Adrenal gland (tissue), 12 donors: ENCODE measurements around the gene DOHH. TPM values are rescaled to one million over a fixed set of nuclear protein-coding genes. Genes with fewer than 3 reads are reported as not detected.

Experiments
- DNase-seq, 7 donors: peaks; one replicate each; pipeline ENCODE4 v3.0.0-alpha.2; 2019 to 2020
- H3K27ac ChIP-seq, 5 donors: fragments of 200-600 bp; sonication (generic) in 4 of 5; 1 replicate in 3 of 5; 2 replicates in 2 of 5; pipeline versions ENCODE4 v1.5.1 to v1.8.0; 2016 to 2020; ENCODE audit warnings: mild to moderate bottlenecking in 1 of 5
- H3K27me3 ChIP-seq: fragments of 200-600 bp; 2 replicates; pipeline ENCODE4 v1.8.0; 2021
- H3K36me3 ChIP-seq, 2 donors: fragments of 200-600 bp; replicated peaks in 1 of 2; 1 replicate in 1 of 2; 2 replicates in 1 of 2; pipeline versions ENCODE4 v1.5.1 to v1.8.0; 2018 to 2022
- H3K4me1 ChIP-seq, 2 donors: fragments of 200-600 bp; replicated peaks in 1 of 2; 1 replicate in 1 of 2; 2 replicates in 1 of 2; pipeline versions ENCODE4 v1.5.1 to v1.8.0; 2018 to 2021
- H3K4me3 ChIP-seq, 4 donors: fragments of 200-600 bp; sonication (generic) in 3 of 4; one replicate each; pipeline ENCODE4 v1.5.1; 2016 to 2018
- H3K9me3 ChIP-seq, 3 donors: fragments of 200-600 bp; sonication (generic) in 1 of 3; replicated peaks in 1 of 3; 1 replicate in 2 of 3; 2 replicates in 1 of 3; pipeline versions ENCODE4 v1.5.1 to v1.8.0; 2016 to 2021
- CTCF ChIP-seq, 6 experiments: fragments of 450-650 bp in 4 of 6; fragments of 200-600 bp in 2 of 6; sonication (generic) in 1 of 6; IDR thresholded peaks; 1 replicate in 5 of 6; 2 replicates in 1 of 6; pipeline versions ENCODE4 v1.5.1 to v1.8.0; 2016 to 2021; ENCODE audit warnings: antibody characterized with exemption in 6 of 6, mild to moderate bottlenecking in 2 of 6, moderate library complexity in 1 of 6
- POLR2A ChIP-seq, 2 donors: fragments of 450-650 bp; IDR thresholded peaks; one replicate each; pipeline ENCODE4 v1.6.1; 2017; ENCODE audit warnings: antibody characterized with exemption in 2 of 2, mild to moderate bottlenecking in 2 of 2, moderate library complexity in 1 of 2
- WGBS, 4 donors: extraction: QIAGEN DNeasy Blood & Tissue Kit in 2 of 4; methylation state at CpG; one replicate each; pipeline versions ENCODE4 v1.1.5 to v1.1.7; 2013 to 2017; 5-methylcytosine and 5-hydroxymethylcytosine counted together
- intact Hi-C, 2 donors: fragments of 100-400 bp; cut with DNase I; formaldehyde crosslinking; loops; one replicate each; pipeline versions ENCODE4 v1.14.1 to v1.15.0; 2022 to 2023
- polyA plus RNA-seq, 3 donors: library from polyadenylated mRNA; stranded (reverse); fragments of 200-250 nt in 2 of 3; fragments of 350-450 nt in 1 of 3; fragmentation: Illumina TruSeq in 1 of 3; extraction: RNeasy Lipid Tissue Mini Kit (QIAGEN cat#74804) in 1 of 3; gene quantifications; one replicate each; pipeline ENCODE4 v1.2.3, GENCODE V29; 2013 to 2014
- total RNA-seq, 9 donors: library from RNA; depleted of rRNA in 4 of 9; stranded (reverse); fragments of >200 nt in 4 of 9; fragments of 120-200 nt in 1 of 9; fragmentation: NEBNext Ultra II Directional in 1 of 9; extraction: Animal tissue kit (Norgen Biotek cat#: 25700) in 1 of 9; gene quantifications; one replicate each; pipeline versions ENCODE4 v1.1.0 to v1.2.4, GENCODE V29; 2013 to 2023
- donor health status: healthy with polysubstance abuse.
- donor health status: Bipolar disorder and iron deficiency.
- donor health status: DM: yes; HTN: yes; CAD: no.
- donor health status: DM: no; HTN: no; CAD: no.
- donor health status: DM: no; HTN: no; CAD: no.
- donor health status: DM: yes; HTN: yes; CAD: no.

Gene DOHH
- total and polyA plus RNA-seq, 12 donors = 0.92 to 22.8 (median 13.8) TPM

- DNase-seq = peak; percentile 73 to 89 (median 80)
- H3K27ac ChIP-seq = no peak overlapping the region
- peaks cover 0 to 8% of the 10 kb centered on the region in 2 donors for H3K36me3 ChIP-seq
- TF ChIP-seq CTCF (IDR thresholded peaks at IDR 0.05) (peak; percentile 94 to 97 (median 96)), POLR2A (IDR thresholded peaks at IDR 0.05) (no peak)
- intact Hi-C loops = loop anchor here (5.0 kb wide), 2 partner anchors 67 to 72 kb away; no protein-coding TSS in a partner anchor
- H3K4me3 ChIP-seq = no peak overlapping the region
- H3K9me3 ChIP-seq = no peaks in the 10 kb centered on the region
- WGBS, 4 donors = 49 to 72% (median 52%) methylated on average over 23 to 28 of the region's 30 CpGs
- H3K27me3 ChIP-seq = no peaks in the 10 kb centered on the region
- no peaks in the 10 kb centered on the region for H3K4me1 ChIP-seq
These were observed 44.5 kb upstream of the DOHH start for GRCh38 chr19:3544742-3545668.

GRCh38 chr19:3544058-3544376, 43.5 kb upstream of the DOHH start:
- Histone ChIP-seq H3K27me3 (no peaks in the 10 kb centered on the region), H3K27ac (no peak overlapping the region), H3K4me3 (no peak overlapping the region), H3K36me3 (peaks cover 0 to 8% of the 10 kb centered on the region in 2 donors), H3K9me3 (no peaks in the 10 kb centered on the region), H3K4me1 (peaks cover 0 to under 1% of the 10 kb centered on the region in 2 donors)
- intact Hi-C loops = no loop called here
- TF ChIP-seq POLR2A (IDR thresholded peaks at IDR 0.05) = no peak
- TF ChIP-seq CTCF (IDR thresholded peaks at IDR 0.05) = no peak
- WGBS, 4 donors = 60 to 85% (median 82%) methylated on average over 1 to 9 of the region's 9 CpGs; no CpG with 5 or more reads in 1 of the 4 donors
- DNase-seq = no peak

GRCh38 chr19:3543150-3544057, 42.9 kb upstream of the DOHH start:
- no peak for TF ChIP-seq POLR2A (IDR thresholded peaks at IDR 0.05)
- no peak for TF ChIP-seq CTCF (IDR thresholded peaks at IDR 0.05)
- H3K27ac ChIP-seq = no peak overlapping the region
- no peaks in the 10 kb centered on the region for H3K27me3 ChIP-seq
- peaks cover 0 to 8% of the 10 kb centered on the region in 2 donors for H3K36me3 ChIP-seq
- no peaks in the 10 kb centered on the region for H3K9me3 ChIP-seq
- H3K4me3 ChIP-seq = no peak overlapping the region
- WGBS, 4 donors = 79 to 92% (median 85%) methylated on average over 13 to 47 of the region's 47 CpGs
- intact Hi-C loops = no loop called here
- peaks cover 0 to 6% of the 10 kb centered on the region in 2 donors for H3K4me1 ChIP-seq
- peak in 3 of 7 donors; percentile 15 to 34 (median 21) for DNase-seq

- no peak for TF ChIP-seq POLR2A (IDR thresholded peaks at IDR 0.05)
- no peak for TF ChIP-seq CTCF (IDR thresholded peaks at IDR 0.05)
- peaks cover 18 to 33% of the 10 kb centered on the region in 2 donors for H3K4me1 ChIP-seq
- no peaks in the 10 kb centered on the region for H3K27me3 ChIP-seq
- H3K9me3 ChIP-seq = no peaks in the 10 kb centered on the region
- H3K4me3 ChIP-seq = no peak overlapping the region
- no peak overlapping the region for H3K27ac ChIP-seq
- intact Hi-C loops = no loop called here
- DNase-seq = no peak
- H3K36me3 ChIP-seq = peaks cover 0 to 12% of the 10 kb centered on the region in 2 donors
- WGBS, 4 donors = 92 to 100% (median 96%) methylated on average over 1 of the region's 1 CpG
These were observed 39.3 kb upstream of the DOHH start for GRCh38 chr19:3539756-3540118.
